ENCODE data around the gene ZNF787. TPM values are rescaled to one million over a fixed set of nuclear protein-coding genes. Genes with fewer than 3 reads are reported as not detected.
A peak's percentile ranks its signal among the peaks of the same experiment; 100 is the strongest.

ZNF787 gene
- total RNA-seq, 4 donors from 2014 or later: 9.6 to 16.3 (median 14.3) TPM

GRCh38 chr19:56080669-56081401 is 40.3 kb downstream of the ZNF787 start:
- DNase-seq (ENCODE audit: low spot score in 2 of 2): no peak
- under 1% methylated on average over 23 of the region's 36 CpGs for WGBS

GRCh38 chr19:56079609-56080008 is 41.5 kb downstream of the ZNF787 start:
- H3K4me3 ChIP-seq: no peak overlapping the region
- H3K36me3 ChIP-seq: no peaks in the 10 kb centered on the region
- no peaks in the 10 kb centered on the region for H3K27me3 ChIP-seq
- peaks cover 14% of the 10 kb centered on the region for H3K4me1 ChIP-seq
- H3K27ac ChIP-seq: no peak overlapping the region
- TF ChIP-seq CTCF (IDR thresholded peaks at IDR 0.05) (no peak), POLR2A (IDR thresholded peaks at IDR 0.05) (no peak), POLR2AphosphoS5 (IDR thresholded peaks at IDR 0.05) (no peak), EP300 (IDR thresholded peaks at IDR 0.05) (no peak)
- no peaks in the 10 kb centered on the region for H3K9me3 ChIP-seq
- WGBS: 62% methylated on average over 7 of the region's 7 CpGs
- DNase-seq (ENCODE audit: low spot score in 2 of 2): no peak

More at GRCh38 chr19:56080669-56081401, 40.3 kb downstream of the ZNF787 start:
- H3K4me1 ChIP-seq: peaks cover 14% of the 10 kb centered on the region
- no peaks in the 10 kb centered on the region for H3K27me3 ChIP-seq
- no peaks in the 10 kb centered on the region for H3K9me3 ChIP-seq
- H3K36me3 ChIP-seq: no peaks in the 10 kb centered on the region
- H3K4me3 ChIP-seq: peak overlapping the region; percentile 46
- H3K27ac ChIP-seq: no peak overlapping the region
- no peak for TF ChIP-seq EP300 (IDR thresholded peaks at IDR 0.05)
- peak; percentile 31 for TF ChIP-seq CTCF (IDR thresholded peaks at IDR 0.05)
- TF ChIP-seq POLR2AphosphoS5 (IDR thresholded peaks at IDR 0.05): no peak
- TF ChIP-seq POLR2A (IDR thresholded peaks at IDR 0.05): no peak

GRCh38 chr19:56076498-56076897 is 44.6 kb downstream of the ZNF787 start:
- H3K36me3 ChIP-seq: no peaks in the 10 kb centered on the region
- TF ChIP-seq EP300 (IDR thresholded peaks at IDR 0.05) (no peak), POLR2AphosphoS5 (IDR thresholded peaks at IDR 0.05) (no peak), CTCF (IDR thresholded peaks at IDR 0.05) (peak; percentile 42 to 87), POLR2A (IDR thresholded peaks at IDR 0.05) (no peak)
- H3K4me1 ChIP-seq: peaks cover 9% of the 10 kb centered on the region
- H3K27ac ChIP-seq: no peak overlapping the region
- H3K27me3 ChIP-seq: no peaks in the 10 kb centered on the region
- DNase-seq (ENCODE audit: low spot score in 2 of 2): no peak
- 12% methylated on average over 5 of the region's 5 CpGs for WGBS
- H3K4me3 ChIP-seq: no peak overlapping the region
- H3K9me3 ChIP-seq: no peaks in the 10 kb centered on the region

GRCh38 chr19:56071151-56071550 is 49.9 kb downstream of the ZNF787 start:
- Histone ChIP-seq H3K4me3 (no peak overlapping the region), H3K27ac (no peak overlapping the region), H3K36me3 (no peaks in the 10 kb centered on the region), H3K9me3 (no peaks in the 10 kb centered on the region), H3K4me1 (peaks cover 6% of the 10 kb centered on the region), H3K27me3 (peaks cover 5% of the 10 kb centered on the region)
- 60% methylated on average over 4 of the region's 4 CpGs for WGBS
- TF ChIP-seq POLR2AphosphoS5 (IDR thresholded peaks at IDR 0.05) (no peak), CTCF (IDR thresholded peaks at IDR 0.05) (no peak)
- no peak for DNase-seq (ENCODE audit: low spot score in 2 of 2)

GRCh38 chr19:56069642-56070041 is 51.5 kb downstream of the ZNF787 start:
- Histone ChIP-seq H3K4me3 (no peak overlapping the region), H3K4me1 (peaks cover 7% of the 10 kb centered on the region), H3K27me3 (peaks cover 11% of the 10 kb centered on the region), H3K9me3 (no peaks in the 10 kb centered on the region), H3K36me3 (no peaks in the 10 kb centered on the region), H3K27ac (no peak overlapping the region)
- DNase-seq (ENCODE audit: low spot score in 2 of 2): no peak
- TF ChIP-seq POLR2AphosphoS5 (IDR thresholded peaks at IDR 0.05): no peak
- TF ChIP-seq CTCF (IDR thresholded peaks at IDR 0.05): no peak
- no peak for TF ChIP-seq EP300 (IDR thresholded peaks at IDR 0.05)
- TF ChIP-seq POLR2A (IDR thresholded peaks at IDR 0.05): no peak
- WGBS: 51% methylated on average over 3 of the region's 3 CpGs
